GM06990 (cell line): Measurements from ENCODE around the gene DPY19L1.
"Not testable (repeated sequence)": the region's sequence is repeated elsewhere in the genome, so short reads cannot be mapped to it uniquely, and the experiment has no call there.

Experiments used
- DNase-seq: peaks from one replicate; pipeline ENCODE4 v3.0.0-alpha.2; 2011; ENCODE audit not compliant: insufficient read length; ENCODE audit errors: extremely low read depth
- H3K27me3 ChIP-seq: replicated peaks from 2 replicates; pipeline ENCODE4 v1.6.0; 2011; ENCODE audit warnings: low read length; ENCODE audit not compliant: control insufficient read depth, insufficient read depth
- H3K36me3 ChIP-seq: 2 replicates; pipeline ENCODE4 v1.5.1; 2011; ENCODE audit warnings: low read length; ENCODE audit not compliant: control insufficient read depth, insufficient read depth
- H3K4me3 ChIP-seq: replicated peaks from 2 replicates; pipeline ENCODE4 v1.5.1; 2011; ENCODE audit warnings: low read depth, mild to moderate bottlenecking, control low read depth, low read length
- CTCF ChIP-seq: IDR thresholded peaks from 2 replicates; pipeline ENCODE4 v1.5.1; 2011; ENCODE audit warnings: low read length, control low read depth, mild to moderate bottlenecking, inconsistent platforms; ENCODE audit not compliant: insufficient read depth, poor library complexity, severe bottlenecking

DPY19L1 gene

DNA sequence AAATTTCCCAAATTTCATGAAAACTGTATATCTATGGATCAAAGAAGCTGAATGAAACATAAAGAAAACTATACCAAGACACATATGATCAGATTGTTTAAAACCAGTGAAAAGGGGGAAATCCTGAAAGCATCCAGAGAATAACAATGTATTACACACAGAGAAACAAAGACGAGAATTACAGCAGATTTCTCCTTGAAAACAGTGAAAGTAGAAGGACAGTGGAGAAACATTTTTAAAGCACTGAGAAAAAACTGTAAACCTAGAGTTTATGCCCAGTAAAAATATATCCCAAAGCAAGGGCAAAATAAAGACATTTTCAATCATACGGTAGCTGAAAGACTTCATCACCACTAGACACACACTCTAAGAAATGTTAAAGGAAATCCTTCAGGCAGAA is 121.0 kb downstream of the DPY19L1 start:
- no peak for TF ChIP-seq CTCF
- no peak for DNase-seq
- Histone ChIP-seq H3K36me3 (no peaks in the 10 kb centered on the region), H3K27me3 (no peaks in the 10 kb centered on the region), H3K4me3 (no peak overlapping the region)

- no peaks in the 10 kb centered on the region for H3K27me3 ChIP-seq
- TF ChIP-seq CTCF = no peak
- H3K4me3 ChIP-seq = no peak overlapping the region
- DNase-seq = no peak
- H3K36me3 ChIP-seq = no peaks in the 10 kb centered on the region
These were observed 125.0 kb downstream of the DPY19L1 start for GRCh38 chr7:34912236-34912635.

- DNase-seq, H3K27me3 ChIP-seq, H3K4me3 ChIP-seq, H3K36me3 ChIP-seq: not testable (repeated sequence)
These were observed 130.9 kb downstream of the DPY19L1 start for GRCh38 chr7:34906266-34906850.

DNA sequence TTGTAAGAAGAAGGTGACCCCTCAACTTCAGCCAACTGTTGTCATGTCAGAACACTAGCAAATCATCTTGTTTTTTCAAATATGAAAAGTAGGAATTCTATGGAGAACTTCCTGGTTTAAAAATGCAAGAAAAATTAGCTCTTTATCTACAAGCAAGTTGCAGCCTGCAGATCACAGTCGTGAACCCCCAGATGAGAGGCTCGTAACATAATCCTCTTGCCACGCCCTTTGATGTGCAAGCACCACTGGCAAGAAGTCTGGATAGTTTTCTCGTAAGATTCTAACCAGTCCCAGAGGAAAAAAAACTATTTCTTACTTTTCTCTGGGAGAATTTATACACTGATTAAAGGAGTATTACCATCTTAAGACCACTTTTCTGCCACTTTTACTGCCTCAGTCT is 132.3 kb downstream of the DPY19L1 start:
- TF ChIP-seq CTCF = no peak
- H3K36me3 ChIP-seq = no peaks in the 10 kb centered on the region
- no peak overlapping the region for H3K4me3 ChIP-seq
- DNase-seq = no peak
- H3K27me3 ChIP-seq = no peaks in the 10 kb centered on the region

- H3K4me3 ChIP-seq, H3K27me3 ChIP-seq, DNase-seq, H3K36me3 ChIP-seq: not testable (repeated sequence)
These were observed 133.4 kb downstream of the DPY19L1 start for GRCh38 chr7:34903921-34904320.

DNA sequence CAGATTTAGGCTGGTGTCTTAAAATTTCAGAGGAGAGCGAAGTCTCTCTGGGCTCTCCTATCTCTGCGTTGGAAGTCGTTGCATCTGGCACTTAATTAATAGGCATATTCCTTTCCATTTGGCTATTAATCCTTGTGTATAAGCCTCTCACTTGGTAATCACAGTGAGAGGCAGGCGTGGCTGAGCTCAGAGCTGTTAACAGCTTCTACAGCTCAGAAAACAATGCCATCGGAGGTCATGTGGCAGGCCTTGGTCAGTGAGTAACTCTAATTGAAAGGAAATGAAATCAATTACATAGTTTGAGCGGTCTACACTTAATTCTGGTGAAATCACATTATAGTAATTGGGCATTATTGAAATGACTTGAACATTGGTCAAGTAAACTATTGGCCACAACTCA is 135.1 kb downstream of the DPY19L1 start:
- Histone ChIP-seq H3K4me3 (no peak overlapping the region), H3K27me3 (no peaks in the 10 kb centered on the region), H3K36me3 (no peaks in the 10 kb centered on the region)
- TF ChIP-seq CTCF = no peak
- no peak for DNase-seq

DNA sequence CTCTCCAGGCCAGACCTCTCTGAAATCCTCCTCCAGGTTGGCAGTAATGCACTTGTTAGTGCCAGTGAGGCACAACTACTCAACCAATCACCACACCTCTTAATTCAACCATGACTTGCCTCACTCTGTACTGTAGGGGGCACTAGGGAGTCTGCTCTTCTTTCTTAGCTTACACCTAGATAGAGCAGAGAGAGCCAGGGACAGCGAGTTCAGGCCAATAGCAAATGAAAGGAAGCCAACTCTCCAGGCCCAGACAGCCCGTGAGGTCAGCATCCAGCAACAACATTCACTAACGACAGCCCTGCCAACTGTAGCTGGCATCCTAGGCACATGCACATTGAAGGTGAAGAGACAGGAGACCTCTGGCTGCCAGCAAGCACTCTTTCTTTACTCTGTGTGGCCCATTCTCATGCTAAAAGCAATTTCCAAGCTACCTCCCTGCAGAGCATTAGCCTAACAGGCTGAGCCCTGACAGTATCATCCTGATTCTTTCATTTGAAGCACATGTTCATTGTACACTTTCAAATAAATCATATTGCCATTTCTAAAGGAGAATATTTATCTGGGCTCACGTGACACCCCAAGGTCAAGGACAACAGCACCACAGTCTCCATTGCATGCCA is 136.3 kb downstream of the DPY19L1 start:
- peak; percentile 54 for TF ChIP-seq CTCF
- DNase-seq = no peak
- no peaks in the 10 kb centered on the region for H3K36me3 ChIP-seq
- no peaks in the 10 kb centered on the region for H3K27me3 ChIP-seq
- no peak overlapping the region for H3K4me3 ChIP-seq
